ENCODE data around the gene PDXP.
"Not testable (repeated sequence)": the region's sequence is repeated elsewhere in the genome, so short reads cannot be mapped to it uniquely, and the experiment has no call there.

The PDXP gene

DNA sequence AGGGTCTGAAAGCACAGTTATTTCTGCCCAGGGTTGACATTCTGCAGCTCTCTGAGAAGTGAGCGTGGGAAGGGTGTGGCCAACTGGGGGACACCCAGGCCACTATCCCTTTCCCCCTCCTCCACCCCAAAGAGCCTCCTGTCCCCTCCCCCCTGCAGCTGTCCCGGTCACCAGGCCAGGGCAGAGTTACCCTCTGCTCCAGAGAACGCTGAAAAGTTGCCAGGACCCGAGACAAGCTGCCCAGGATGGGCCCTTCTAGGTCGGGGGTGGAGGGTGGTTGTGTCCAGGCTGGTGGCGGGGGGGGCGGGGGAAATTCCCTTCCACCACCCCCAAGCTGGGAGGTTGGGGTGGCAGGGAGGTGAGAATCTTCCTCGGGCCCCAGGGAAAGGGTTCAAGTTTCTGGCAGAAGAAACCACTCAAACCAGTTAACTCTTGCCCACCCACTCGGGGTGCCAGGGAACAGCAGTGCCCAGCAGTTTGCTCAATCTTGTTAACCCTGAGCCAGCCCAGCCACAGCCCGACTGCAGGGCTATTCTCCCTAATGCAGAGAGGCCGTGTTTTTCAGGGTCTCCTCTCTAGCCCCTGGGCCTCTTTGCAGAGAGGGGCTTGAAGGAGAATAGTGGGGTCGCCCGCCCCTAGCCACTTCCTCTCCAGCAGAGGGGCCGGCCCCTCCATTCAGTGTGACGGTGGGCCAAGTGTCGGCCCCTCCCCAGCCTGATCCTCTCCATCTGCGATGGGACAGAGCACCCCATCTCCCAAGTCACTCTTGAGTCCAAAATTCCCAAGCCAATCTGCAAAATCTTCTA is 17.6 kb downstream of the PDXP start:
- FAIRE-seq = no peak

DNA sequence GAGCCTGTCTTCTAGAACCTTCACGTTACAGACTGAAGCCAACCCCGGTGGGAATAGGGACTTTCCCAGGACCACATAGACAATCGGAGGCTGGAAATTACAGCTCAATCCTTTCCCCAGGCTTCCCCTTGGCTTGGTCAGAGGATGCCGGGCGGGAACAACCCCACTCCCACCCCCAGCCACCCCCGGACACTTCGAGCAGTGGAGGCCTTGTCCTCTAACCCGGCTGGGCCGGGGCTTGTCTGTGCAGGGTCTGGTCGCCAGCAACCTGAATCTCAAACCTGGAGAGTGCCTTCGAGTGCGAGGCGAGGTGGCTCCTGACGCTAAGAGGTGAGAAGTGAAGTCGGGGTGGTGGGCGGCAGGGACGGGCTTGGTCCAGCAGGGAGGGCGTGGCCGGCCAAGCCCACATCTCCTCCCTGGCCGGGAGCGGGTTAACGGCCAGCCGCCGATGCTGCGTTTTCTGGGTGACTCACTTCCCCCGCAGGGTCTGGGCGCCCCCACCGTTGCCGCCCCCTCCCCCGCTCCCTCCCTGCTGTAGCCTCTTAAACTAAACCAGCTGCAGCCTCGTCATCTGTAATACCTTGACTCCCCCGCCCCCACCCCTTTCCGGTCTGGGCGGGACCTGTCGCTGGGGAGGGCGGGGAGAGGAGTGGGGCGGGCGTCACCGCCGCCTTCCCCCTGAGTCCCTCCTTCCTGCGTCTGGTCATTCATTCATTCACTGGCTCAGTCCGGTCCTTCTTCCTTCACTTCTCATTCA is 18.4 kb downstream of the PDXP start:
- FAIRE-seq = no peak

DNA sequence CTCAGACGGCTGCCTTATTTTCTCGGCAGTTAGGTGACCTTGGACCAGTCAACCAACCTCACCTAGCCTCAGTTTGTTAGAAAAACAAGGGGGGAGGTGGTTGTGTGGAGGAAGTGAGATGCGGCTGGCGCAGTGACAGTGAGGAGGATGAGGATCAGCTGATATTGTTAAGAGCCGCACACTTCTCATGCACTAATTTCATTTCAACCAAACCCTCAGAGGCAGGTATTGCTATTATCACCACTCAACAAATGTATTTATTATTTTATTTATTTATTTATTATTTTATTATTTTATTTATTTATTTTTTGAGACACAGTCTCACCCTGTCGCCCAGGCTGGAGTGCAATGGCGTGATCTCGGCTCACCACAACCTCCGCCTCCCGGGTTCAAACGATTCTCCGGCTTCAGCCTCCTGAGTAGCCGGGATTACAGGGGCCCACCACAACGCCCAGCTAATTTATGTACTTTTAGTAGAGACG is 19.0 kb downstream of the PDXP start:
- no peak for FAIRE-seq

DNA sequence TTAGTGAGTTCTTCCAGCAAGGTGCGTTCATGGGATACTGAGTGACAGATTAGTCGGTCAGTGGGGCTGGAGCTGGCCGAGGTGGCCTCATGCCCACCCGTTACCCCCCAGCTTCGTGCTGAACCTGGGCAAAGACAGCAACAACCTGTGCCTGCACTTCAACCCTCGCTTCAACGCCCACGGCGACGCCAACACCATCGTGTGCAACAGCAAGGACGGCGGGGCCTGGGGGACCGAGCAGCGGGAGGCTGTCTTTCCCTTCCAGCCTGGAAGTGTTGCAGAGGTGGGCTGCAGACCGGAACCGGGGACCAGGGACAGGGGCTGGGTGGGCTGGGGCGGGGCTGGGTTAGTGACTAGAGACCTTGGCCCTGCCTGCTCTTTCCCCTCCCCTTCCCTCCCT is 19.8 kb downstream of the PDXP start:
- FAIRE-seq = no peak

DNA sequence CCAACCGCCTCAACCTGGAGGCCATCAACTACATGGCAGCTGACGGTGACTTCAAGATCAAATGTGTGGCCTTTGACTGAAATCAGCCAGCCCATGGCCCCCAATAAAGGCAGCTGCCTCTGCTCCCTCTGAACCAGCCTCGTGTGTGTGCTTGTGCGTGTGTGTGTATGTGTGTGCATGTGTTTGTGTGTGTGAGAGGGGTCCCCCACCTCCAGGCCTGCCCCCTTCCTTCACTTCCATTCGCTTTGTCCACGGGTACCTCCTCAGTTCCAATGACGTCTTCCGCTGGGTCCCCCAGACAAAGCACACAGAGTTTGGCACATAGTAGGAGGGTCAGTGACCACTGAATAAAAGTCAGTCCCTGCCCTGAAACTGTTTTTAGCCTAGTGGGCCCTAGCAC is 21.1 kb downstream of the PDXP start:
- no peak for FAIRE-seq

DNA sequence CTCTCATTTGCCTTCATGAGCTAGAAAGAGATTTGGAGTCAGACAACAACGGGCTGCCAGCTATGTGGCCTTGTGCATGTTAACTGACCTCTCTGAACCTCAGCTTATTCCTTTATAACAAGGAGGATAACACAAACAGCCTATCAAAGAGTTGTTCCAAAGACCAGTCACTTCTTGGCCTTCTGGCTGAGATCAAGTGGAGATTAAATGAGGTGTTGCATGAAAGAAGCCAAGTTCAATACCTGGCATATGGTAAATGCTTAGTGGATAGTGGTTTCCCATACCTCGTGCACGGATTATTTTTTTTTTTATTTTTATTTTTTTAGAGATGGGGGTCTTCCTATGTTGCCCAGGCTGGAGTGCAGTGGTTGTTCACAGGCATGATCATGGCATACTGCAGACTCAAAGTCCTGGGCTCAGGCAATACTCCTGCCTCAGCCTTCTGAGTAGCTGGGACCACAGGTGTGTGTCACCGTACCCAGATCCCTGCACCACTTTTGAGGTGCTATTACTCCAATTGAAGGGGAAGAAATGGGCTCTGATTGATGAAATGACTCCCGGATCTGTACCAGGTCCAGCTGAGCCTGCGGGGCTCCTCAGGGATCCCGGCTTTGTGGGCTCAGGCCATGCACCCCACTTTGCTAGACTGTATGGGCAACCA is 21.8 kb downstream of the PDXP start:
- no peak for FAIRE-seq

DNA sequence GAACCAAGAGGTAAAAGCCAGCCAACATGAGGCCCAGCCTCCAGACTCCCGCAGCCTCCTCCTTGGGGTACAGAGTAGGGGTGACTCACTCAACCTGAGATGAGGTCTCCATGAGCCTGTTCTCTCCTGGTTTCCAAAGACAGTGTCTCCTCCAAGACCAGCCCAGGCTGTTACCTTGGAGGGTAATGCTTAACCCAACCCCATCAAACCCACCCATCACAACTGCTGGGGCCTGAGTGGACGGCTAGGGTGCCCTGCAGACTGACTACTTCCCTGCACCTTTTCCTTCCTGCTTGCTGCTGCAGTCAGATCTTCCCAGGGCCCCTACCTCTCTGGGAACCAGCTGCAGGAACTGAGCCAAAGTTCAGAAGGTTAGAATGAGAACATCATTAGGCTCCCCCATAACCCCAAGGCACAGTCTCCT is 22.5 kb downstream of the PDXP start:
- no peak for FAIRE-seq

DNA sequence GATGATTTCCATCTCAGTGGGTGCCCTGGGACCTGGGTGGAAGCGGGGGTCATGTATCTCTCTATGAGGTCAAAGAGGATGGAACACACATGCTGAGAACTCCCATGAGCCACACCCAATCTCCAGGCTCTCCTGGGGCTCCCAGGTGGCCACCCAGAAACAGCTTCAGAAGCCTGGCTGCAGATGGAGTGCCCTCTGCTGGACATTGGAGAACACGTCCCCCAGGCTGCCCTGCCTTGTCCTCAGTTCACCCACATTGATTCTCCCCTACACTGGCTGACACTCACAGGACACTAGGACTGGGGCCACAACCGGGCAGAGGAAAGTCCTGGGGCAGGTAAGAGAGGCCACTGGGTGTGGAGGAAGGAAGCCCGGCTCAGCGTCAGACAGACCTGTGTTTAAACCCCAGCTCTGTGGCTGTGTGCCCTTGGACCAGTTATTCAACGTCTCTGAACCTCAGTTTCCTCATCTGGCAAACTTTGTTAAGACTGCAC is 23.1 kb downstream of the PDXP start:
- FAIRE-seq = no peak

DNA sequence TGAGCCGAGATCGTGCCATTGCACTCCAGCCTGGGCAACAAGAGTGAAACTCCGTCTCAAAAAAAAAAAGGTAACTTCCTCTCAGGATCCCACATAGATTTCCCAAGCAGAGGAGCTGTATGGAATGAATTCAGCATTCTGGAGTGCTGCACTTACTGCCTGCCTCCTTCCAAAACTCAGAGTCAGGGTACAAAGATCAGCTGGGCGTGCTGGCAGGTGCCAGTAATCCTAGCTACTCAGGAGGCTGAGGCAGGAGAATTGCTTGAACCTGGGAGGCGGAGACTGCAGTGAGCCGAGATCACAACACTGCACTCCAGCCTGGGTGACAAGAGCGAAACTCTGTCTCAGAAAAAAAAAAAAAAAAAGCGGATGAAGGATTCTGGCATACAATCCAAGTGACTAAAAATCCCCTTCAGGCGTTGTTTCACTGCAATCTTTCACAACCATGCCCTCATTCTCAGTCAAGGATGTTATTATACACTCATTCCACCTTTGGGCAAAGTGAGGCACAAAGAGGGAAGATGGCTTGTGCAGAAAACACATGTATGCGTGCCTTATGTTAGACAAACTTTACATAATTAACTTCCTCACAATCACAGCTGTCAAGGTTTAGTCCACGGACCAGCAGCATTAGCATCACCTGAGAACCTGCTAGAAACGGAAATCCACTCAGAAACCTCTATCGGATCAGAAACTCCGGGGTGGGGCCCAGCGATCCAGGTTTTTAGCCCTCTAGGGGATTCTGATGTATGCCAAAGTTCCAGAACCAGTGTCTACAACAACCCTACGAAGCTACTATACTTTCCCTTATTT is 26.5 kb downstream of the PDXP start:
- FAIRE-seq = no peak

DNA sequence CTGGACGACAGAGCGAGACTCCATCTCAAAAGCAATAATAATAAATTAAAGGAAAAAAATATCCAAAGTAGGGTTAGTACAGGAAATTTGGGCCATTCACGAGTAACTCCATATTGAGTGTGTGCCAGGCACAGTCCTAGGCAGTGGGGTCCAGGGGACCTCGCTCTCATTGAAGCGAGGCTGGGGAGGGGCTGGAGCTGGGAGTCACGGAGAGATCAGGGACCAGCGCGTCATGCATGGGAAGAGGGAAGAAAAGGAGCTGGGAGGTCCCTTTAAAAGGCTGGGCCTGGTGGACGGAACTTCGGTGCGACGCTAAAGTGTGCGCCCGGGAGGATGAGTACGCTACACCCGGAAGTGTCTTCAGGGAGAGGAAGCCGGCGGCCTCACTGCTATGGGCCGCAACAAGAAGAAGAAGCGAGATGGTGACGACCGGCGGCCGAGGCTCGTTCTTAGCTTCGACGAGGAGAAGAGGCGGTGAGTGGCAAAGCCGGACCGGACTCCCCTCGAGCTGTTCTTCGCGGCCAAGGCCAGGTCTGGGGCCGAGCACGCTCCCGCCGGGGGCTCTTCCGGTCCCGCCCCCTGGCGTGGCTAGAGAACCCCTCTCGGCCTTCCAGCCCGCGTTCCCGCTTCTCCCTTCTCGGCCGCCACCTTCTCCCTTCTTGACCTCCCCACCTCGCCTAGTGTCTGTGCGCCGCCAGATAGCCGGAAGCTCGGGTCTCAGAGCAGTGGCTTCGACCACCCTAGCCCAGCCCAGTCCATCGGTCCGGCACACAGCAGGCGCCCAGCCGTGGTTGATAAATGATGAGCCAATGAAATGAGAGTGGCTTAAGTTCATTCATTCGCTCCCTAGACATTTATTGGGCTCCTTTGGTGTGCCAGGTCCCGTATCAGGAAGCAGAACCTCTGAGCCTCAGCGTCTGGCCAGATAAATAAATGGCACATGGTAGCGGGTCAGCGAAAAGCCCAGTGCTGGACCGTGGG is 27.8 kb downstream of the PDXP start, which contains the start of gene NOL12:
Gene NOL12, plus strand, starts transcription at position 342 of the 981 bp plus-strand sequence. Its CDS starts 50 bp downstream, at position 392.
- no peak for FAIRE-seq

DNA sequence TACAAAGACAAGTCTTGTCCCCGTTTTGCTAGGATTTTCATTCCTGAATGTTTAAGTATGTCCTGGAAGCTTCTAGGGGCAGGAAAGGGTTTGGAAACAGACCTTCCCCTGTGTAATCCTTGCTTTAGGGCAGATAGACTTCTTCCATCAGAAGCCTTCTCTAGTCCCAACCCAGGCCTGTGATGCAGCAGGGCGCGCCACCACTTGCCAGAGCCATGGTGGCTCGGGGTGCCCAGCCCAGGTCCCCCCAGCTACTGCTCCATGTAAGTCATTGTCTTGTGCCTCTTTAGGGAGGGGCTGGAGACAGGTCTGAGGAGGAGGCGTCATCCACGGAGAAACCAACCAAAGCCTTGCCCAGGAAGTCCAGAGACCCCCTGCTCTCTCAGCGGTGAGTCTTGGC is 31.9 kb downstream of the PDXP start:
- FAIRE-seq = no peak

DNA sequence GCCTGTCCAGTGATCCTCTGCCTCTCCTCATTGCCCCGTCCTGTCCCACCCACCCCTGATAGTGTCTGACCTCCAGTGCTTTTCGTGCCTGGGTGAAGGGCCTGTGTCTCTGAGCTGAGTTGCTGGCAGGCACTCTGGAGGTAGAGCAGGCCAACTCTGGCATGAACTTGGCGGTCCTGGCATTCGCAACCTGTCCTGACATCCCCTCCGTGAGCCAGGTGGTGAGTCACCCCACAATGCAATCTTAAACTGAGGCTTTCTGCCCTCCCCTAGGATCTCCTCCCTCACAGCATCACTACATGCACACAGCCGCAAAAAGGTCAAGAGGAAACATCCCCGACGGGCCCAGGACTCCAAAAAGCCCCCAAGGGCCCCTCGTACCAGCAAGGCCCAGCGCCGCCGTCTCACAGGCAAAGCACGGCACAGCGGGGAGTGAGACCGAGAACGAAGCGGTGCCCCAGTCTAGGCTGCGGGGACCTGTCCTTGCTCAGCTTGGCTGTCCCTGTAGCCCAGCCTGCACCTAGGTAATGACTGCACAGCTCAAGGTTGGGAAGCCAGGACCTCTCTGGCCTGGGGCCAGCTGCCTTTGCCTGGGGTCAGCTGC is 32.5 kb downstream of the PDXP start:
- FAIRE-seq = no peak

DNA sequence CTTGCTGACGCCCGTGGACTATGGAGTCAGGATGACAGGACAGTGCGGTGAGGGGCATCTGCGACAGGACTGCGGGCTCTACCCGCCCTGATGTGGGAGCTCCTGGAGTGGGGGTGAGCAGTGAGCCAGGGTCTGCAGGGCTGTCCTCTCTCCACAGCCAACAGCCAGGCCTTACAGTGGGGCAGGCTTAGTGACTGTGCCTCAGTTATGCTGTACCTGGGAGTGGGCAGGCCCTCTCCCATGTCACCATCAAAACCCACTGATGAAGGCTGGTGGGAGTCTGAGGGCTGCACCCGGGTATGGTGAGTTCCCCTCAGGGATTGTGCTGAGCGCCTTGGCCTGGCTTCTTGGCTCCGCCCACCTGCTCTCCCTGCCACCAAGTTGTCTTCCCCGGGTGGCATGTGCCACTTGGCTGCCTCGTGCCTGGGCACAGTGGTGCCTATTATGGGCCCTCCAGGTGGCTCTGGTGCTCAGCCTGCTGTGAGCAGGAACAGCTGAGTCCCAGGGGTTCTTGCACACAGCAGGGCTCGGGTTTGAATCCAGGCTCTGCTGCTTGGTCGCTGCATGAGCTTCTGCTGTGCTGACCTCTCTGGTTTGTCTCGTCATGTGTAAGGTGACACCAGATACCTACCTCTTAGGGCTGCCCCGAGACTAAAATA is 34.2 kb downstream of the PDXP start:
- FAIRE-seq = no peak

DNA sequence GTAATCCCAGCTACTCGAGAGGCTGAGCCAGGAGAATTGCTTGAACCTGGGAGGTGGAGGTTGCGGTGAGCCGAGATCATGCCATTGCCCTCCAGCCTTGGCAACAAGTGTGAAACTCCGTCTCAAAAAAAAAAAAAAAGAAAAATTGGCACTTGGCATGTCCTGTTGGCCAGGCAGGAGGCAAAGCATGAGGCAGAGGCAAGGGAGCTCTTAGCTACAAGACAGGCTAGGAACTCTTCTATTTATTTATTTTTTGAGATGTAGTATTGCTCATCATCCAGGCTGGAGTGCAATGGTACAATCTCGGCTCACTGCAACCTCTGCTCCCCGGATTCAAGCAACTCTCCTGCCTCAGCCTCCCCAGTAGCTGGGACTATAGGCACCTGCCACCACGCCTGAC is 35.6 kb downstream of the PDXP start:
- not testable (repeated sequence) for FAIRE-seq

DNA sequence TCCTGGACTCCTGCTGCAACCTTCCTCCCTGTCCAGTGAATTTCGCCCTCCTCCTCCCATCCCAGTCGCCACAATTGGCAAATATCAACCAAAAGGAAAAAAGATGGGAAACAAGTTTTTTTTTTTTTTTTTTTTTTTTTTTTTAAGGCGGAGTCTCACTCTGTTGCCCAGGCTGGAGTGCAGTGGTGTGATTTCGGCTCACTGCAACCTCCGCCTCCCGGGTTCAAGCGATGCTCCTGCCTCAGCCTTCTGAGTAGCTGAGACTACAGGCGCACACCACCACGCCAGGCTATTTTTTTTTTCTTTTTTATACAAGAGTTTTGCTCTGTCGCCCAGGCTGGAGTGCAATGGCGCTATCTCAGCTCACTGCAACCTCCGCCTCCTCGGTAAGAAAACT is 37.7 kb downstream of the PDXP start:
- FAIRE-seq = not testable (repeated sequence)

DNA sequence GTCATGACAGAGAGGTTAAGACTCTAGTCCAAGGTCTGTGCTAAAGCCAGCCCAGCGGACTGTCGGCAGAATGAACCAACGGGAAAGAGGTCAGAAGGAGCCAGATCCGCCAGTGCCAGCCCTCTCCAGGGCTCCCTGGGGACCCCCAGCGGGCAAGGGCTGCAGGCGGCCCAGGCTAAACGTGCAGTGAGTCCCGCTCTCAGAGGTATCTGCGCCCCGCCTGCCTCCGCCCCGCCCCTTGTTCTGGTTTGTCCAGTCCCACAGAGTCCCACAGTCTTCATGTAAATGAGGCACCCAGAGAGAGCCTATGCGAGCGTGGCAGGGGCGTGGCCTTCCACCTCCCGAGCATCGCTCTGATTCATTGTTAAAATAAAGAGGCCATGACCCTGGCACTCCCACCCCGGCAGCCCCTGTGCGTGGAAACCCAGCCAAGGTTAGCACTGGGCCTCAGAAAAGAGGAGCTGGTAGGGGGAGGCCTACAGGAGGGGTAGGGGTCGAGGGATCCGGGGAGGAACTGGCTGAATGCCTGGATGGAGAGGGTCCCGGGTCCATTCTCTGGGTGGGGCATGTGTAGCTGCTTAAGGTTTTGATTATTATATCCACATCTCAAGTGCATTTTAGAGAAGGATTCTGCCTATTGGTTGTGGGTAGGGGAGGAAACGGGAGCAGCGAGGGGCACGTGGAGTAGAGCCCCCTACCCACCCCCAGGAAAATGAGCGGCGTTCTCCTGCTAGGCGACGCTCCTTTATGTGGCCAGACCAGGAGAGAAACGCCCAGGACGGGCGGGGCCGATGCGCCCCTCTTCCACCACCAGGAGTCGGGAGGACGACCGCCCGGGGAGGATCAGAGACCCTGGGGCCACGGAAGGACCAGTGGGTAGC is 38.4 kb downstream of the PDXP start, which contains the start of gene TRIOBP:
Gene TRIOBP, plus strand, starts transcription at position 392 of the 881 bp plus-strand sequence. CDS start 4,318 bp downstream, outside the sequence.
- FAIRE-seq = no peak

DNA sequence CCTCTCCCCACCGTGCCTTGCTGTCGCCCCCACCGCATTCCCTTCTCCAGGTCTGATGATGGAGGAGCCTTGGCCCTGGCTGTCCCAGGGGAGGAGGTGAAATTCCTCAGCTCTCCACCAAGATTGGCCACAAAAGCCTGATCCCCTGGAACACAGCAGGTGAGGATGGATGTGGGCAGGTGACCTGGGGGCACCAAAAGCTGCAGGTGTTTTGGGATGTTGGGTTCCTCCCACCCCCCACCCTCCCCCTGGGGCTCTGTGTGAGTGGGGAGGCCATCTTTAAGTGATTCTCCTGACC is 39.0 kb downstream of the PDXP start:
- FAIRE-seq = no peak

DNA sequence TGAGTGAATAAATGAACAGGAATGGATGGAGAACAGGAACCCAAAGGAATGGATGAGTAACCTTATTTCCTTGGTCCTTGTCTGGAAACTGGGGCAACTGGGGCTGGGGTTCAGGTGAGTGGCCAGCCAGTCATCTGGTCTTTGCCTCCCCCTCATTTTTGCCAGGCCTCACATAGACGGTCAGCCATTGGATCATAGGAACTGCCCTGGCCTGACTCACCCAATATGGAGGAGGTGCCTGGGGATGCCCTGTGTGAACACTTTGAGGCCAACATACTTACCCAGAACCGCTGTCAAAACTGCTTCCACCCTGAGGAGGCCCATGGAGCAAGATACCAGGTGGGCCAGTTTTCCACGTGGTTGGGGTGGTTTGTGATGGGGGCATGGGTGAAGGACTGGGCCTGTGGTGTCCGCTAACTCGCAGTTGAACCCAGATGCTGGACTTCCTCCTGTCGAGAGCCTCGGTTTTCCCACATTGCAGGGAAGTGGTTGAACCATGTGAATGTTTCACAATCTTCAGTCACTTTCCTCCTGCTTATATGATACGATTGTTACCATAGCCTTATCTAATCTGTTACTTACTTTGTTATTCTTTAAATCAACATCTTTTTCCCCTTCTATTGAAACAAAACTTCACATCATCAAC is 42.7 kb downstream of the PDXP start:
- FAIRE-seq = no peak

DNA sequence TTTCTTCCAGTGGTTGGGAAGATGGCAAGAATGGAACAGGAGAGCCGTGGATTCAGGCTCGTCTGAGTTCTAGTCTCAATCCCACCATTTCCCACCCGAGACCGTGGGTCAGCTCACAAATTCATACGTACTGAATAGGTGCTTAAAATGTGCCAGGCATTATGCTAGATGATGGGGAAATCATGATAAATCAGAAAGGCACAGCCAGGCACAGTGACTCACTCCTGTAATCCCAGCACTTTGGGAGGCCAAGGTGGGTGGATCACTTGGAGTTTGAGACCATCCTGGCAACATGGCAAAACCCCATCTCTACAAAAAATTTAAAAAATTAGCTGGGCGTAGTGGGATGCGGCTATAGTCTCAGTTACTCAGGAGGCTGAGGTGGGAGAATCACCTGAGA is 45.4 kb downstream of the PDXP start:
- no peak for FAIRE-seq
